HepG2 (cell line): ENCODE results near the gene HSP90AB1. TPM values are rescaled to one million over a fixed set of nuclear protein-coding genes. Genes with fewer than 3 reads are reported as not detected.
A peak's percentile ranks its signal among the peaks of the same experiment; 100 is the strongest.

ENCODE experiments used
- FIP1L1 ChIP-seq: fragments of 200-400 bp; formaldehyde crosslinking; IDR thresholded peaks from 2 replicates; pipeline ENCODE4 v1.6.1; 2018; ENCODE audit warnings: low read depth, mild to moderate bottlenecking, low read length, moderate library complexity, borderline replicate concordance; ENCODE audit not compliant: insufficient read depth
- GLMP ChIP-seq: sonication (generic); formaldehyde crosslinking; IDR thresholded peaks from 2 replicates; pipeline ENCODE4 v1.9.0; 2021; ENCODE audit warnings: missing genetic modification reagents, mild to moderate bottlenecking, borderline replicate concordance
- HIVEP1 ChIP-seq: sonication (generic); formaldehyde crosslinking; IDR thresholded peaks from 2 replicates; pipeline ENCODE4 v1.4.0; 2020; ENCODE audit warnings: mild to moderate bottlenecking, missing genetic modification reagents
- IKZF1 ChIP-seq: fragments of 450-650 bp; IDR thresholded peaks from 2 replicates; pipeline ENCODE4 v1.7.1; 2016
- KMT2A ChIP-seq: sonication (generic); formaldehyde crosslinking; IDR thresholded peaks from 2 replicates; pipeline ENCODE4 v1.4.0; 2020; ENCODE audit warnings: missing genetic modification reagents
- MYC ChIP-seq: sonication (generic); formaldehyde crosslinking; IDR thresholded peaks from 2 replicates; pipeline ENCODE4 v1.9.0; 2021; ENCODE audit warnings: missing genetic modification reagents, borderline replicate concordance
- POLR2A ChIP-seq, 2 experiments: IDR thresholded peaks; 2 replicates each; pipeline ENCODE4 v1.6.1; 2011; ENCODE audit warnings: low read depth in 2 of 2, low read length in 2 of 2, mild to moderate bottlenecking in 1 of 2, moderate library complexity in 1 of 2; ENCODE audit not compliant: insufficient read depth in 1 of 2
- RBM22 ChIP-seq: fragments of 200-400 bp; formaldehyde crosslinking; optimal IDR thresholded peaks from 2 replicates; pipeline ENCODE3; 2017; ENCODE audit warnings: mild to moderate bottlenecking, low read length, moderate library complexity
- SKI ChIP-seq: fragments of 450-650 bp; IDR thresholded peaks from one replicate; pipeline ENCODE4 v1.6.1; 2018; ENCODE audit warnings: mild to moderate bottlenecking; ENCODE audit not compliant: partially characterized antibody
- STAG1 ChIP-seq: sonication (generic); formaldehyde crosslinking; IDR thresholded peaks from 2 replicates; pipeline ENCODE4 v1.4.0; 2020; ENCODE audit warnings: missing genetic modification reagents
- TCF12 ChIP-seq, 2 experiments: fragments of 450-650 bp in 1 of 2; sonication (generic) in 1 of 2; formaldehyde crosslinking in 1 of 2; IDR thresholded peaks; 2 replicates each; pipeline versions ENCODE4 v1.6.1 to v1.8.0; 2017 to 2022; ENCODE audit warnings: antibody characterized with exemption in 1 of 2, mild to moderate bottlenecking in 1 of 2, missing genetic modification reagents in 1 of 2, moderate library complexity in 1 of 2
- TCF7 ChIP-seq: sonication (generic); IDR thresholded peaks from 2 replicates; pipeline ENCODE4 v1.6.1; 2016; ENCODE audit warnings: antibody characterized with exemption, low read depth
- TMF1 ChIP-seq: sonication (generic); formaldehyde crosslinking; IDR thresholded peaks from 2 replicates; pipeline ENCODE4 v1.8.1; 2022; ENCODE audit warnings: low read depth, missing genetic modification reagents
- UBTF ChIP-seq: sonication (generic); formaldehyde crosslinking; IDR thresholded peaks from 2 replicates; pipeline ENCODE4 v1.4.0; 2020; ENCODE audit warnings: mild to moderate bottlenecking, missing genetic modification reagents
- ZBTB34 ChIP-seq: sonication (generic); formaldehyde crosslinking; IDR thresholded peaks from 2 replicates; pipeline ENCODE4 v1.8.0; 2022; ENCODE audit warnings: mild to moderate bottlenecking, missing genetic modification reagents
- ZIK1 ChIP-seq: sonication (generic); formaldehyde crosslinking; IDR thresholded peaks from 2 replicates; pipeline ENCODE4 v1.5.0; 2020; ENCODE audit warnings: mild to moderate bottlenecking, low read depth, missing genetic modification reagents, borderline replicate concordance
- ZNF510 ChIP-seq: sonication (generic); formaldehyde crosslinking; IDR thresholded peaks from 2 replicates; pipeline ENCODE4 v1.4.0; 2020; ENCODE audit warnings: low read depth, mild to moderate bottlenecking, missing genetic modification reagents
- ZNF775 ChIP-seq: sonication (generic); formaldehyde crosslinking; IDR thresholded peaks from 2 replicates; pipeline ENCODE4 v1.4.0; 2020; ENCODE audit warnings: missing genetic modification reagents, mild to moderate bottlenecking, moderate library complexity, borderline replicate concordance
- ZSCAN31 ChIP-seq: sonication (generic); formaldehyde crosslinking; IDR thresholded peaks from 2 replicates; pipeline ENCODE4 v1.5.0; 2020; ENCODE audit warnings: low read depth, mild to moderate bottlenecking, missing genetic modification reagents
- polyA plus RNA-seq, 8 experiments: library from polyadenylated mRNA; depleted of rRNA in 3 of 8; stranded (reverse) in 7 of 8; unstranded in 1 of 8; fragments of >200 nt; fragmentation: Illumina TruSeq in 4 of 8; extraction: Trizol in 4 of 8; gene quantifications; 2 replicates each; pipeline versions ENCODE4 v1.2.1 to v1.2.3, GENCODE V29; 2011 to 2016; ENCODE audit warnings: low read depth in 4 of 8, missing spikeins in 1 of 8, mixed read lengths in 1 of 8; ENCODE audit not compliant: insufficient read depth in 1 of 8
- total RNA-seq, 5 experiments: library from RNA; depleted of rRNA; stranded (reverse); fragments of >200 nt; fragmentation: Illumina TruSeq; extraction: Trizol; gene quantifications; 2 replicates each; pipeline ENCODE4 v1.2.3, GENCODE V29; 2016; ENCODE audit warnings: low read depth in 1 of 5
- TF ChIP-seq, protein P1 (sequence below): sonication (generic); formaldehyde crosslinking; IDR thresholded peaks from 2 replicates; pipeline ENCODE4 v1.8.0; 2022; ENCODE audit warnings: mild to moderate bottlenecking, missing genetic modification reagents, moderate library complexity

The HSP90AB1 gene
- total and polyA plus RNA-seq, 2 of the 13 experiments (the other 11 are each of a cell fraction or from before 2014, with no cell fraction given): 1,325 to 1,472 TPM

DNA sequence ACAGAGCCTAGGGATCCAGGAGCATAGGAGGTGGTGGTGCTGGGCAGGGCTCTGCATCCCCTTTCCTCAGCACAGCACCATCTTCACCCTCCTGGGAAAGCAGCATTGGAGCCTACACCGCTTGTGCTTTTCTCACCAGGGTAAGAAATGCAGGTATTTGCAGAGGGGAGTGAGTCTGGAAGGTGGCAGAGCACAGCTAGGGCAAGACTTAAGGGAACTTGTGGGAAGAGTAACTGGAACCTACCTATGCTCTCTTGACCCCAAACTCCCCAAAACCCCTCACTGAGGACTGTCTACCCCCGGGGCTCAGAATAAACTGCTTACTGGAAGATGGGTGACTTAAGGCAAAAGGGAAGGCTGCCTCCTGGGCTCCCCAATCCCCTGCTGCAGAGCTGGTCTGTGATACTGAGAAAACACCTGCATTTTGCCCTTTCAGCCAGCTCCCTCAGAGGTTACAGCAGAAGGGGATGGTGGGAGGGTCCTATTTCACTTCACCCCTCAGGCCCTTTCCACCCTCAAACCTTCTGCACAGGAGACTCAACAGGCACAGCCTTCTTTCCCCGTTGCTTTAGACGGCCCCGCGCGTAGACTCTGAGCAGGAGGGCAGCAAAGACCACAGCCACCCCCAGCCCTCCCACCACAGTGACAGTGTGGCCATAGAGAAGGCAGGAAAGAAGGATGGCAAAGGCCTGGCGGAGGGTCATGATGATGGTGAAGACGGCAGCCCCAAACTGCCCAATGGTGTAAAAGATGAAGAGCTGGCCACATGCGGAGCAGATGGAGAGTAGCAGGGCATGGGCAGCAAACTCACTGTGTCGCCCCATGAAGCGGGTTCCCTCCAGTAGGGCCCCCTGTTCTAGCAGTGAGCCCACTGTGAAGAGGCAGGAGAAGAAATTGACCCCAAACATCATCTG, 7.5 kb downstream of the HSP90AB1 start (continued):
- TF ChIP-seq GLMP (CRISPR knock-in tag) (no peak), ZBTB34 (CRISPR knock-in tag) (no peak), IKZF1 (no peak), ZIK1 (CRISPR knock-in tag) (no peak), SKI (no peak), POLR2A (IDR thresholded peaks at IDR 0.05; ENCODE audit: insufficient read depth in 1 of 2, low read depth in 2 of 2, low read length in 2 of 2) (peak in 1 of 2 experiments; percentile 79; a peak in 2 of 4 replicates), TMF1 (CRISPR knock-in tag) (peak; percentile 53; the same call in 1 of the 2 replicates), RBM22 (peak; percentile 96), STAG1 (no peak), FIP1L1 (no peak), KMT2A (CRISPR knock-in tag) (no peak), ZSCAN31 (CRISPR knock-in tag) (0 out of 2 replicates have a peak, but pooled peaks have one; percentile 13), ZNF510 (CRISPR knock-in tag) (no peak), TCF7 (no peak), UBTF (CRISPR knock-in tag) (0 out of 2 replicates have a peak, but pooled peaks have one; percentile 1), TCF12 (IDR thresholded peaks at IDR 0.05) (no peak), TCF12 (CRISPR knock-in tag; IDR thresholded peaks at IDR 0.05) (no peak), HIVEP1 (CRISPR knock-in tag) (no peak; the same call in 1 of the 2 replicates), ZNF775 (CRISPR knock-in tag) (no peak), MYC (no peak)
- TF ChIP-seq, protein P1, sequence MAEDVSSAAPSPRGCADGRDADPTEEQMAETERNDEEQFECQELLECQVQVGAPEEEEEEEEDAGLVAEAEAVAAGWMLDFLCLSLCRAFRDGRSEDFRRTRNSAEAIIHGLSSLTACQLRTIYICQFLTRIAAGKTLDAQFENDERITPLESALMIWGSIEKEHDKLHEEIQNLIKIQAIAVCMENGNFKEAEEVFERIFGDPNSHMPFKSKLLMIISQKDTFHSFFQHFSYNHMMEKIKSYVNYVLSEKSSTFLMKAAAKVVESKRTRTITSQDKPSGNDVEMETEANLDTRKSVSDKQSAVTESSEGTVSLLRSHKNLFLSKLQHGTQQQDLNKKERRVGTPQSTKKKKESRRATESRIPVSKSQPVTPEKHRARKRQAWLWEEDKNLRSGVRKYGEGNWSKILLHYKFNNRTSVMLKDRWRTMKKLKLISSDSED: no peak
